Measurements from ENCODE around the gene MINPP1. TPM values are rescaled to one million over a fixed set of nuclear protein-coding genes. Genes with fewer than 3 reads are reported as not detected.

Gene MINPP1
- total RNA-seq, 1 experiment from 2014 or later, result 34.9 TPM

- in situ Hi-C loops (cut with HindIII; ENCODE audit: low pct_unique_long_range_greater_than_20kb, low sequenced_read_pairs), result no loop called here
- no peak for DNase-seq (ENCODE audit: low read depth)
Observed at GRCh38 chr10:87551326-87551725, 46.6 kb downstream of the MINPP1 start.

GRCh38 chr10:87552248-87552929 lies 47.7 kb downstream of the MINPP1 start:
- in situ Hi-C loops (cut with HindIII; ENCODE audit: low pct_unique_long_range_greater_than_20kb, low sequenced_read_pairs), result no loop called here

GRCh38 chr10:87557409-87557808 lies 52.7 kb downstream of the MINPP1 start:
- in situ Hi-C loops (cut with HindIII; ENCODE audit: low pct_unique_long_range_greater_than_20kb, low sequenced_read_pairs), result no loop called here
- DNase-seq (ENCODE audit: low read depth), result no peak

More at GRCh38 chr10:87552248-87552929, 47.7 kb downstream of the MINPP1 start:
- no peak for DNase-seq (ENCODE audit: low read depth)

GRCh38 chr10:87558333-87558732 lies 53.6 kb downstream of the MINPP1 start:
- DNase-seq (ENCODE audit: low read depth), result no peak
- in situ Hi-C loops (cut with HindIII; ENCODE audit: low pct_unique_long_range_greater_than_20kb, low sequenced_read_pairs), result no loop called here

GRCh38 chr10:87559392-87559791 lies 54.7 kb downstream of the MINPP1 start:
- in situ Hi-C loops (cut with HindIII; ENCODE audit: low pct_unique_long_range_greater_than_20kb, low sequenced_read_pairs), result no loop called here
- DNase-seq (ENCODE audit: low read depth), result no peak

GRCh38 chr10:87560495-87561129 lies 55.9 kb downstream of the MINPP1 start:
- DNase-seq (ENCODE audit: low read depth), result no peak
- in situ Hi-C loops (cut with HindIII; ENCODE audit: low pct_unique_long_range_greater_than_20kb, low sequenced_read_pairs), result no loop called here

- in situ Hi-C loops (cut with HindIII; ENCODE audit: low pct_unique_long_range_greater_than_20kb, low sequenced_read_pairs), result no loop called here
- DNase-seq (ENCODE audit: low read depth), result no peak
Observed at GRCh38 chr10:87562750-87563149, 58.1 kb downstream of the MINPP1 start.

- no peak for DNase-seq (ENCODE audit: low read depth)
- in situ Hi-C loops (cut with HindIII; ENCODE audit: low pct_unique_long_range_greater_than_20kb, low sequenced_read_pairs), result no loop called here
Observed at GRCh38 chr10:87565010-87565409, 60.3 kb downstream of the MINPP1 start.

GRCh38 chr10:87575851-87576250 lies 71.2 kb downstream of the MINPP1 start:
- in situ Hi-C loops (cut with HindIII; ENCODE audit: low pct_unique_long_range_greater_than_20kb, low sequenced_read_pairs), result no loop called here
- DNase-seq (ENCODE audit: low read depth), result no peak

- DNase-seq (ENCODE audit: low read depth), result no peak
- in situ Hi-C loops (cut with HindIII; ENCODE audit: low pct_unique_long_range_greater_than_20kb, low sequenced_read_pairs), result no loop called here
Observed at GRCh38 chr10:87578160-87578841, 73.6 kb downstream of the MINPP1 start.

GRCh38 chr10:87578842-87579401 lies 74.2 kb downstream of the MINPP1 start:
- DNase-seq (ENCODE audit: low read depth), result no peak
- in situ Hi-C loops (cut with HindIII; ENCODE audit: low pct_unique_long_range_greater_than_20kb, low sequenced_read_pairs), result no loop called here

- DNase-seq (ENCODE audit: low read depth), result no peak
- in situ Hi-C loops (cut with HindIII; ENCODE audit: low pct_unique_long_range_greater_than_20kb, low sequenced_read_pairs), result no loop called here
Observed at GRCh38 chr10:87579563-87579962, 74.9 kb downstream of the MINPP1 start.

GRCh38 chr10:87580016-87580415 lies 75.3 kb downstream of the MINPP1 start:
- DNase-seq (ENCODE audit: low read depth), result no peak
- in situ Hi-C loops (cut with HindIII; ENCODE audit: low pct_unique_long_range_greater_than_20kb, low sequenced_read_pairs), result no loop called here

GRCh38 chr10:87585565-87586514 lies 81.1 kb downstream of the MINPP1 start:
- in situ Hi-C loops (cut with HindIII; ENCODE audit: low pct_unique_long_range_greater_than_20kb, low sequenced_read_pairs), result no loop called here
- peak; percentile 87 for DNase-seq (ENCODE audit: low read depth)

GRCh38 chr10:87589645-87590051 lies 85.0 kb downstream of the MINPP1 start:
- in situ Hi-C loops (cut with HindIII; ENCODE audit: low pct_unique_long_range_greater_than_20kb, low sequenced_read_pairs), result no loop called here

GRCh38 chr10:87590705-87591588 lies 86.3 kb downstream of the MINPP1 start:
- peak; percentile 16 for DNase-seq (ENCODE audit: low read depth)
- in situ Hi-C loops (cut with HindIII; ENCODE audit: low pct_unique_long_range_greater_than_20kb, low sequenced_read_pairs), result no loop called here

More at GRCh38 chr10:87589645-87590051, 85.0 kb downstream of the MINPP1 start:
- no peak for DNase-seq (ENCODE audit: low read depth)

GRCh38 chr10:87591589-87591886 lies 86.8 kb downstream of the MINPP1 start:
- in situ Hi-C loops (cut with HindIII; ENCODE audit: low pct_unique_long_range_greater_than_20kb, low sequenced_read_pairs), result no loop called here
- no peak for DNase-seq (ENCODE audit: low read depth)
